Keratinocyte (primary cell): ENCODE measurements around the gene MGRN1. TPM values are rescaled to one million over a fixed set of nuclear protein-coding genes. Genes with fewer than 3 reads are reported as not detected.

Experiments
- DNase-seq: peaks from one replicate; pipeline ENCODE4 v3.0.0-alpha.2; 2011; ENCODE audit warnings: low read depth, missing footprints, low spot score
- FAIRE-seq: peaks from 2 replicates; lab custom pipeline; 2011; peaks lifted over from hg19 to GRCh38; lab: Jason Lieb, UNC
- H2AFZ ChIP-seq: 2 replicates; pipeline ENCODE4 v1.6.0; 2012; ENCODE audit warnings: low read length, control low read depth, inconsistent platforms; ENCODE audit not compliant: control insufficient read depth
- H3K27ac ChIP-seq: 2 replicates; pipeline ENCODE4 v1.5.1; 2011; ENCODE audit warnings: low read length; ENCODE audit not compliant: control insufficient read depth, insufficient read depth
- H3K27me3 ChIP-seq: 3 replicates; pipeline ENCODE4 v1.6.0; 2011; ENCODE audit warnings: low read length; ENCODE audit not compliant: control insufficient read depth, insufficient read depth; ENCODE audit errors: extremely low read depth
- H3K36me3 ChIP-seq, 2 experiments: 2 replicates in 1 of 2; 3 replicates in 1 of 2; pipeline ENCODE4 v1.5.1; 2011; ENCODE audit warnings: low read length in 2 of 2, mild to moderate bottlenecking in 1 of 2; ENCODE audit not compliant: control insufficient read depth in 2 of 2, insufficient read depth in 2 of 2; ENCODE audit errors: extremely low read depth in 1 of 2
- H3K4me1 ChIP-seq: 3 replicates; pipeline ENCODE4 v1.5.1; 2011; ENCODE audit warnings: low read length; ENCODE audit not compliant: control insufficient read depth, insufficient read depth; ENCODE audit errors: extremely low read depth
- H3K4me2 ChIP-seq: 3 replicates; pipeline ENCODE4 v1.6.0; 2011; ENCODE audit warnings: low read depth, low read length; ENCODE audit not compliant: control insufficient read depth, insufficient read depth; ENCODE audit errors: extremely low read depth
- H3K4me3 ChIP-seq, 3 experiments: fragments of 200-600 bp in 1 of 3; sonication (generic) in 1 of 3; 2 replicates in 2 of 3; 3 replicates in 1 of 3; pipeline ENCODE4 v1.5.1; 2011 to 2016; ENCODE audit warnings: low read length in 3 of 3, mild to moderate bottlenecking in 3 of 3, control low read depth in 2 of 3, inconsistent platforms in 1 of 3, low read depth in 1 of 3, mixed read lengths in 1 of 3, mixed run types in 1 of 3, moderate library complexity in 1 of 3; ENCODE audit not compliant: control insufficient read depth in 2 of 3, insufficient read depth in 2 of 3; ENCODE audit errors: extremely low read depth in 1 of 3
- H3K79me2 ChIP-seq: 2 replicates; pipeline ENCODE4 v1.6.0; 2012; ENCODE audit warnings: low read length; ENCODE audit not compliant: control insufficient read depth, insufficient read depth
- H3K9ac ChIP-seq: 3 replicates; pipeline ENCODE4 v1.6.0; 2011; ENCODE audit warnings: low read length; ENCODE audit not compliant: control insufficient read depth, insufficient read depth; ENCODE audit errors: extremely low read depth
- H3K9me1 ChIP-seq: 3 replicates; pipeline ENCODE4 v1.6.0; 2011; ENCODE audit warnings: low read length; ENCODE audit not compliant: control insufficient read depth, insufficient read depth; ENCODE audit errors: extremely low read depth
- H3K9me3 ChIP-seq: 2 replicates; pipeline ENCODE4 v1.5.1; 2012; ENCODE audit warnings: low read depth, low read length; ENCODE audit not compliant: control insufficient read depth
- H4K20me1 ChIP-seq: 3 replicates; pipeline ENCODE4 v1.6.0; 2011; ENCODE audit warnings: low read length; ENCODE audit not compliant: control insufficient read depth, insufficient read depth; ENCODE audit errors: extremely low read depth
- CTCF ChIP-seq, 3 experiments: IDR thresholded peaks in 1 of 3; conservative IDR thresholded peaks in 1 of 3; optimal IDR thresholded peaks in 1 of 3; 2 replicates in 2 of 3; 3 replicates in 1 of 3; pipeline versions ENCODE3 to v1.5.1; 2011; ENCODE audit warnings: low read length in 3 of 3, mild to moderate bottlenecking in 3 of 3, moderate library complexity in 2 of 3, control low read depth in 1 of 3, inconsistent platforms in 1 of 3; ENCODE audit not compliant: insufficient read depth in 2 of 3; ENCODE audit errors: extremely low read depth in 1 of 3
- EZH2 ChIP-seq: IDR thresholded peaks from one replicate; pipeline ENCODE4 v1.6.1; 2012; ENCODE audit warnings: inconsistent platforms, mild to moderate bottlenecking, low read length, moderate library complexity
- dilution Hi-C: fragments of 300-500 bp; cut with MboI; formaldehyde crosslinking; loops from one replicate; pipeline ENCODE4 v1.7.0; 2020; ENCODE audit warnings: low sequenced_read_pairs; ENCODE audit not compliant: extremely low pct_ligation_motif_present
- polyA plus RNA-seq, 5 experiments: library from polyadenylated mRNA; depleted of rRNA in 3 of 5; stranded (reverse) in 3 of 5; stranded (forward) in 1 of 5; unstranded in 1 of 5; fragments of >200 nt; gene quantifications; 1 replicate in 1 of 5; 2 replicates in 3 of 5; 3 replicates in 1 of 5; pipeline versions ENCODE4 v1.2.1 to v1.2.3, GENCODE V29; 2011 to 2012; ENCODE audit warnings: missing spikeins in 2 of 5, low read depth in 1 of 5, low replicate concordance in 1 of 5

The MGRN1 gene
- polyA plus RNA-seq, 1 donor (not counting 4 experiments of a cell fraction or from before 2014, with no cell fraction given): 1.9 TPM

GRCh38 chr16:4654964-4655590, 30.5 kb downstream of the MGRN1 start:
- FAIRE-seq: no peak
- no peak for DNase-seq
- no peak overlapping the region for H2AFZ ChIP-seq
- dilution Hi-C loops: no loop called here
- no peak overlapping the region for H3K27ac ChIP-seq
- H3K9me1 ChIP-seq: no peaks in the 10 kb centered on the region
- H4K20me1 ChIP-seq: no peaks in the 10 kb centered on the region
- no peaks in the 10 kb centered on the region for H3K9me3 ChIP-seq
- no peak overlapping the region for H3K4me2 ChIP-seq
- H3K79me2 ChIP-seq: no peaks in the 10 kb centered on the region
- H3K4me3 ChIP-seq: no peak overlapping the region
- peaks cover 19 to 55% of the 10 kb centered on the region in 2 experiments for H3K36me3 ChIP-seq
- no peak for TF ChIP-seq EZH2
- TF ChIP-seq CTCF (optimal IDR thresholded peaks at IDR 0.05 in 1 of 3, IDR thresholded peaks at IDR 0.05 in 1 of 3, conservative IDR thresholded peaks at IDR 0.05 in 1 of 3; ENCODE audit: extremely low read depth in 1 of 3, insufficient read depth in 2 of 3, low read length in 3 of 3): no peak
- H3K27me3 ChIP-seq: no peaks in the 10 kb centered on the region
- H3K4me1 ChIP-seq: no peaks in the 10 kb centered on the region
- no peak overlapping the region for H3K9ac ChIP-seq

- no peak overlapping the region for H3K27ac ChIP-seq
- no peaks in the 10 kb centered on the region for H3K79me2 ChIP-seq
- no peaks in the 10 kb centered on the region for H3K4me1 ChIP-seq
- no peak overlapping the region for H3K9ac ChIP-seq
- DNase-seq: no peak
- no peak for FAIRE-seq
- no peaks in the 10 kb centered on the region for H3K9me1 ChIP-seq
- no peaks in the 10 kb centered on the region for H3K27me3 ChIP-seq
- dilution Hi-C loops: no loop called here
- no peak overlapping the region for H3K4me3 ChIP-seq
- no peak for TF ChIP-seq CTCF (optimal IDR thresholded peaks at IDR 0.05 in 1 of 3, IDR thresholded peaks at IDR 0.05 in 1 of 3, conservative IDR thresholded peaks at IDR 0.05 in 1 of 3; ENCODE audit: extremely low read depth in 1 of 3, insufficient read depth in 2 of 3, low read length in 3 of 3)
- TF ChIP-seq EZH2: no peak
- H3K36me3 ChIP-seq: peaks cover 19 to 53% of the 10 kb centered on the region in 2 experiments
- no peak overlapping the region for H2AFZ ChIP-seq
- no peaks in the 10 kb centered on the region for H3K9me3 ChIP-seq
- H4K20me1 ChIP-seq: no peaks in the 10 kb centered on the region
- H3K4me2 ChIP-seq: no peak overlapping the region
Observed at GRCh38 chr16:4655801-4656200, 31.2 kb downstream of the MGRN1 start.
